ENCODE results near the gene HLA-DQB2.
A peak's percentile ranks its signal among the peaks of the same experiment; 100 is the strongest.
"Not testable (repeated sequence)": the region's sequence is repeated elsewhere in the genome, so short reads cannot be mapped to it uniquely, and the experiment has no call there.

HLA-DQB2 gene

DNA sequence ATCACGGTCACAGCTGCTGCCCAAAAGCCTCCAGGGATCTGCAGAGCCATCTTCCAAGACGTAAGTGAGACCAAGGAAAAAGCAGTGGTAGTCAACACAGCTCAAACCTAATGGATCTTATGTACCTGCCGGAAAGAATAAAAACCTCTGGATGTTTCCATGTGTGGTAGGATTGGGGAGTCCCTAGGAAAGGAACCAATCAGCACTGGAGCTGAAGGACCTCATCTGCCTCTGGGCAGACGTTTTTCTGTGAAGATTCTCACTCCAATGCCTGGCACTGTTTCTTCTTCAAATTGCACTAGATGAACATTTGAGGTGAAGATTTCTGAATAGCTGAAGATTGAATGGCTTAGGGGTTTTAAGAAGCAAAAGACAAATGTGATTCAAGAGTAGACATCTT, at the start of gene HLA-DQB2:
TSS of gene HLA-DQB2 (minus strand) at position 112 of the 400 bp plus-strand sequence. CDS start at position 50, 62 bp downstream.
- no peak for DNase-seq

DNA sequence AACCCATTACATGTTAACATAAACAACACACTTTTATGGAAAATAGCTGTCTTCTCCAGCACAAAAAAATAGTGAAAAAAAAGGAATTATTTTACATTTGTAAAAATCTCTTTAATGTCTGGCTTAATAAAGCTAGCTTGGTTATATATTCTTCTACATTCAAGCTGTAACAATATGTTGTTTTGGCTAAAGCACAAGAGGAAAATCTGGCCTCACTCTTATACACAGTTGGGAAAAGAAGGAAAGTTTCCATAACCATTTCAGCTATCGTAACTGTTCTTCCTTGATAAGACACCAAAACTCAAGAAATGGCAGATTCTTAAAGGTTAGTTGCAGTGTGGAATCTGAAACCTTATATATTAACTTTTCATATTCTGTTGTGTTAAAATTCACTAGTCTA, 45.8 kb upstream of the HLA-DQB2 start:
- no peak for DNase-seq

DNA sequence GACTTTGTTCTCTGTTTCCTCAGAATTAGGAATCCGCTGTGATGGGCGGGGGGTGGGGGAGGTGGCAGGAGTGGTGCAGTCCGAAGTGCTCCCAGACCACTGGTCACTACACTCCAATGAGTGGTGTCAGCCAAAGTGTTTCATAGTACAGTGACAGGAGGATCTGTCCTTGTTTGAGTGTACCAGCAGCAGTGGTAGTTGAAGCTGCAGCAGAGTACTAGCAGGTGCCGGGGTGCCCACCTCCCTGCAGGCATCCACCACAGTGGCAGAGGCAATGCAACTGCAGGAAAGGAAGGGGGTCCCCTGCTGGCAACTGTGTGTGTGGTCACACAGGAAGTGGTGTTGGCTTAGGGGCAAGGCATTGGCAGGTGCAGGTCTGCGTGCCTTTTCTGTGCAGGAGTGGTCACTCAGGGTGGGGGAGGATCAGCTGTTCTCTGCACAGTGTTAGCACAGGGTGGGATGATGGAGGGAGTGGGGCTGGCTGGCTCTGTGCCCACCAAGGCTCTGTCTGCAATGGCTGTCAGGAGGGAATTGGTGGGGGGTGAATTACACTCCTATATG, 43.8 kb upstream of the HLA-DQB2 start:
- DNase-seq, result no peak

DNA sequence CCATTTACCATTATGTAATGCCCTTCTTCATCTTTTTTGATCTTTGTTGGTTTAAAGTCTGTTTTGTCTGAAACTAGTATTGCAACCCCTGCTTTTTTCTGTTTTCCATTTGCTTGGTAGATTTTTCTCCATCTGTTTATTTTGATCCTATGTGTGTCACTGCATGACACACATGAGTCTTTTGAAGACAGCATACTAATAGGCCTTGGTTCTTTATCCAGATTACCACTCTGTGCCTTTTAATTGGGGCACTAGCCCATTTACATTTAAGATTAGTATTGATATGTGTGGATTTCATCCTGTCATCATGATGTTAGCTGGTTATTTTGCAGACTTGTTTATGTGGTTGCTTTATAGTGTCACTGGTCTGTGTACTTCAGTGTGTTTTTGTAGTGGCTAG, 42.1 kb upstream of the HLA-DQB2 start:
- not testable (repeated sequence) for DNase-seq

DNA sequence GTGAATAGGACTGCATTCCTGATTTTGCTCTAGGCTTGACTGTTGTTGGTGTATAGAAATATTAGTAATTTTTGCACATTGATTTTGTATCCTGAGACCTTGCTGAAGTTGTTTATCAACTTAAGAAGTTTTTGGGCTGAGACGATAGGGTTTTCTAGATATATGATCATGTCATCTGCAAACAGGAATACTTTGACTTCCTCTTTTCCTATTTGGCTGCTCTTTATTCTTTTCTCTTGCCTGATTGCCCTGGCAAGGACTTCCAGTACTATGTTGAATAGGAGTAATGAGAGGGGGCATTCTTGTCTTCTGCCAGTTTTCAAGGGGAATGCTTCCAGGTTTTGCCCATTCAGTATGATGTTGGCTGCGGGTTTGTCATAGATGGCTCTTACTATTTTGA, 40.1 kb upstream of the HLA-DQB2 start:
- no peak for DNase-seq

DNA sequence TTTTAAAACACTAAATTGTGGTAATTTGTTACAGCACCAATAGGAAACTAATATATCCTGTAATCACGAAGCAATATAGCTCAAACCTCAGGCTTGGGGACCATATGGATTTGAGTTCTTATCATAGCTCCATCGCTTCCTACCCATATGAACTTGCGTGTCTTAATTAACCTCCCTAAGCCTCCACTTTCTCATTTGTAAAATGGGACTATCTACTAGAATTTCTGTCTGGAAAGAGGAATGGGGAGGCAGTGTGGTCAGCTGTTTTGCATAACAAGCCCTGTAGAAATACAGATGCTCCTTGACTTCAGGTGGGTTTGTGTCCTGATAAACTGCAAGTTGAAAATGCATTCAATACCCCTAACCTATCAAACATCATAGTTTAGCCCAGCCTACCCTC, 36.4 kb upstream of the HLA-DQB2 start:
- no peak for DNase-seq

DNA sequence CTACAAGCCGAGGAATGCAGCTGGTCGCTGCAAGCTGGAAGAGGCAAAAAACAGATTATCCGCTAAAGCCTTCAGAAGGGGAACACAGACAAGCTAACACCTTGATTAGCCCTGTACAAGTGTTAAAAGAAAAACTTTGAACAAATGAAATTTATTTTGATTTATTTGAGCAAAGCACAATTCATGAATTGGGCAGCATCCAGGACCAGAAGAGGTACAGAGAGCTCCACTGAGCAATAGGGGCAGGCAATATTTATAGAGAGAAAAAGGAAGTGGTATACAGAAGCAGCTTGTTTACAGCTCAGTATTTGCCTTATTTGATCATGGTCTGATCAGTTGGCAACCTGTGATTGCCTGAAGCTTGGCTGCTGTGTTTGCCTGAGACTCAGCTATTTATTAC, 35.8 kb upstream of the HLA-DQB2 start:
- no peak for DNase-seq

DNA sequence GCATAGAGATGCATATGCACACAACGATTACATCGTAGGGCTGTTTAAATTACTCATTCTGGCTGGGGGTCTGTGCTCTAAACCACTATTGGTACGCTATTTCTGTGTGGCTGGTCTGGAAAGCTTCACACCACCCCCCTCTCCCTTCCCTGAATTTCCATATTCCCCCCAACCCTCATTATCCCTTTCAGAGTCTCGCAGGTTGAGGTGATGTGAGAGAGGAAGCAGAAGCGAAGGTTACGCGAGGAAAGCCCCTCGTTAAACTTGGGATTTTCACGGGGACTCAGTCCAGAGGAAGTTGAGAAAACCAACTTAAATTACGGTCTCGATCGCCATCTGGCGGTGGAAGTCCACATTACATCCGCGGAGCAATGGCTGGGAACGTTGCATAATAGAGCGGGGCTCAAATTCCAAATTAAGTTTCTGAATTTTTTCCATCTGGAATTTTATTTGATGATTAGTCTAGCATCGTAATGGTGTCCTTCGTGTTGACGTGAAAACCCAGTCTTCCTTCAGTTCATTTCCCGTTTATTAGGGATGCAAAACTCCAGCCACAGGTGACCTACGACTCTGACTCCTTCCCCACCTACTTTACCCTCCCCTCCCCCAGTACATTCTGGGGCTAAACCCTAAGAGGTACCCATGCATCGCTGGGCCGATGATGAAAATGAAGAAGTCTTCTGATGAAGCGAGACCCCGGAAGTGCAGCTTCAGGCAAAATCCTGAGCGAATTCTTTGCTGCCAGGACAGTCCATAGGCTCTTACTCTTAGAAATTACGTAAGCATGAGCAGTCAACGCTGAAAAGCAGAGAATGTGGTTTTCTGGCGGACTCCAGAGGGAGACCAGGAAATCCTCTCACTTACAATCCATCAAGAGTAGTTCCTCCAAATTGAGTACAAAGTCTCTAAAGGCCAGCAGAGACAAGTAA, 33.8 kb upstream of the HLA-DQB2 start:
- DNase-seq, result peak; percentile 71

DNA sequence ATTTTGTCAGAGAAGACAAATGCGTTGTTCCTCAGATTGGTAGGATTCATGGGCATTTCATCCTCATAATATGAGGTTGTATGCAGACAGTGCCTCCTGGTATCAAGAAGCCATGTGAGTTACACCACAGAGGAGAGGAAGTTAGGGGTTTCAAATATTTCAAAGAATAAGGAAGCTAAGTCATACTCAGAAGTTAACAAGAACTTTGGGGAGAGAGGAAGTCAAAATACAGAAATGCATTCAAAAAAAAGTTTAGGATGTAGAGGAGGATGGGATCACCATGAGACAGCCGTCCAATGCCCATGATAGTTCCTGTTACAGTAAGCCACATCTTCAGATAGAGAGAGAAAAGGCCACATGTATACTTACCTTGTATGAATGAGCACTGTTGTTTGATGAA, 31.2 kb upstream of the HLA-DQB2 start:
- DNase-seq, result no peak

DNA sequence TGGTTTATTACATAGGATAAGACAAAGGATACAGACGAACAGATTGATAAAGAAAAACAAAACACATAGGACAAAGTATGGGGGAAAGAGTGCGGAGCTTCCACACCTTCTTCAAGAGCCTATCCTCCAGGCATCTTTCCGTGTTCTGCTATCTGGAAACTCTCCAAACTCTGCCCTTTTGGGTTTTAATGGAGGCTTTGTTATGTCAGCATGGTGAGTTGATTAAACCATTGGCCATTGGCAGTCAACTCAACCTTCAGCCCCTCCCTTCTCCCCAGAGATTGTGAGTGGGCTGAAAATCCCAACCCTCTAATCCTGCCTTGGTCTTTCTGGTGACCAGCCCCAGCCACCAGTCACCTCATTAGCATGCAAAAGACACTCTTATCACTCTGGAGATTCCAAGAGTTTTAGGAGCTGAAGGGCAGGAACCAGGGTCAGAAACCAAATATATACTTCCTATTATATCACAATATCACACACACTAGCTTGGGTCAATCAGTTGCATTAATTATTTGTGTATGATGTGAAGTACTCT, 29.6 kb upstream of the HLA-DQB2 start:
- no peak for DNase-seq

DNA sequence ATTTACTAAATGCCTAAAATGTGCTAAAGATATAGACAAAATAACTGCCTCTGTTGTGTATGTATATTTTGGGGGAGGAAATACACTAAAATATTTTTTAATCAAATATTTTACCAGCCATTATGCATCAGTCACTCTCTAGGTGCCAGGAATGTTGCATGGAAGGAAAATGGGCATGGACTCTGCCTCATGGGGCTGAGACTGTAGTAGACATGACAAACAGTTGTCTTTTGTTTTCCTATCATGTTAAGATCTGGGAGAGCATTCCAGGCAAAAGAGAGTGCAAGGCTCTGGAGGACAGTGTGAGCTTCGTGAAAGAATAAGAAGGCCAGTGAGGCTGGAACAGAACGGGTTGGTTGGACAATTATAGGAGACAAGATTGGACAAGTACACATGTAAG, 27.0 kb upstream of the HLA-DQB2 start:
- DNase-seq, result no peak

DNA sequence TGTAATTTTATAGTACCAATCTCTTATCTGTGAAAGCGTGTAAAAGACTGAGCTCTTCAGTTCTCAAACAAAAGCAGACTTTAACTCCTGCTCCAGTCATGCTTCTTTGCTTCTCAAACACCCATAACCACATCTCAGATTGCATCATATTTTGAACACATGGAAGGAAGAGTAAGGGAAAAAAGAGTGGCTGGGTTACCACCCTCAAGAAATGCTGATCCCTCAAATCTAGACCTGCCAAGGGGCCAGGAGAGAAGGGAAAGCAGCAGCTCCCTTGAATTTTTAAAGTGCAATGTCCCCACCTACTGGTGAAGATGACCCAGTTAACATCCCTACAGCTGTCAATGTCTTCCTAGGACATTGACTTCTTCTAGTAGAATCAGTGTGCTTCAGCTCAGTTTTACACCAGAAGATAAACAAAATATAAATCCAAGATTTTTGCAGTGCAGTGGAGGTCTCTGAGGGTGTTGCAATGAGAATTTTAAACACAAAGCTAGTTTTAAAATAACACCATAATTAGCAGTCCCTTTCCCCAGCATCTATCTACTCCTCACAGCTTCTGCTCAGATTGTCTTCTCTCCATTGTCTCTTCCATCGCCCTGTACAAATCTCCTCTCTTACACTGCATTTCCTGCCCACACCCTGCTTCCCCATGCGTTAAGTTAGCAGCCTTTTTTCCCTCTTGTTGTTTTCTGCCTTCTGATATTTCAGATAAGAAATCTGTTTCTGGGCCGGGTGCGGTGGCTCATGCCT, 22.6 kb upstream of the HLA-DQB2 start:
- DNase-seq, result peak; percentile 54

DNA sequence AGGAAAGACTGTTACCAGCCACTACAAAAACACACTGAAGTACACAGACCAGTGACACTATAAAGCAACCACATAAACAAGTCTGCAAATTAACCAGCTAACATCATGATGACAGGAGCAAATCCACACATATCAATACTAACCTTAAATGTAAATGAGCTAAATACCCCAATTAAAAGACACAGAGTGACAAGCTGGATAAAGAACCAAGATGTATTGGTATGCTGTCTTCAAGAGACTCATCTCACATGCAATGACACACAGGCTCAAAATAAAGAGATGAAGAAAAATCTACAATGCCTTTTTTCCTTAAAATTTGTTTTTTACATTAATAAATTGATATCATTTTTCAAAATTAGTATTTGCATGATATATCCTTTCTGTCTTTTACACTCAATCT, 19.6 kb upstream of the HLA-DQB2 start:
- DNase-seq, result not testable (repeated sequence)

DNA sequence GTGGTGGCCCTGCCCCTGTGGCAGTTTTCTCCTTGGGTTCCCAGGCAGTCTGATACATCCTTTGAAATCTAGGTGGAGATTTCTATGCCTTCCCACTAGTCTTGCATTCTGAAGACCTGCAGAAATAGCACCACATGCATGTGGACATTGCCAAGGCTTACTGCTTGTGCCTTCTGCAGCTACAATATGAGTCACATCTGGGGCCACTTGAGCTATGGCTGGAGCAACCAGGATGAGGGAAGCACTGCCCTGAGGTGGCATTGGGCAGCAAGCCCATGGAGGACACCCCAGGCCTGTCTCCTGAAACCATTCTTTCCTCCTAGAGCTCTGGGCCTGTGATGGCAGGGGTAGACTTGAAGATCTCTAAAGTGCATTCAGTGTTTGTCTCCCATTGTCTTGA, 15.7 kb upstream of the HLA-DQB2 start:
- DNase-seq, result no peak

DNA sequence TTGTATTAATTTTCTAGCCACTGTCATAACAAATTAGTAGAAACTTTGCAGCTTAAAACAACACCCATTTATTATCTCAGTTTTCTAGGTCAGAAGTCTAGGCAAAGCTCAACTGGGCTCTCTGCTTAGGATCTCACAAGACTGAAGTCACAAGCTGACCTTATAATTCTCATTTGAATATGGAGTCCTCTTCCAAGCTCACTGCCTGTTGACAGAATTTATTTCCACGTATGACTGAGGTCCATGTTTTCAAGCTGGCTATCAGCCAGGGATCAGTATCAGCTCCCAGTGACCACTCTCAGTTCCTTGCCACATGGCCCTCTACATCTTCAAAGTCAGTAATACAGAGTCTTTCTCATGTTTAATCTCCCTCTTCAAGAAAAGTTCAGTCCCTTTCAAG, 11.7 kb upstream of the HLA-DQB2 start:
- DNase-seq, result no peak

DNA sequence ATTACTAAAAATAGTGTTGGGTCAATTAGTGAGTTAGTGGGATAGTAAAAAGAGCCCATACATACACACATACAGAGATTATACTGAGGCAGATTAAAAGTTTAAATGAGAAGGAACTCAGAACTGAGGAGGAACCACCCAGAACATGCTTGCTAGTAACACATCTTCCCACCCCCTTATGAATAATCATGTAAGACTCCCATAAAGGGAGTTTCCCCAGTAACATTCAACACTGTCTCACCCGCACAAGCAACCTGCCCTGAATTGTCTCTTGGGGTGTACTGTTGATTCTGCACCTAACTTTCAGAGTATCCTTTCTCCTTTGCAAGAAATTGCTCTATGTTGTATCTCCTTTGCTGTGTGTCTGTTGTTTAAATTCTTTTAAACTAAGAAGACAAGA, 11.1 kb upstream of the HLA-DQB2 start:
- no peak for DNase-seq

DNA sequence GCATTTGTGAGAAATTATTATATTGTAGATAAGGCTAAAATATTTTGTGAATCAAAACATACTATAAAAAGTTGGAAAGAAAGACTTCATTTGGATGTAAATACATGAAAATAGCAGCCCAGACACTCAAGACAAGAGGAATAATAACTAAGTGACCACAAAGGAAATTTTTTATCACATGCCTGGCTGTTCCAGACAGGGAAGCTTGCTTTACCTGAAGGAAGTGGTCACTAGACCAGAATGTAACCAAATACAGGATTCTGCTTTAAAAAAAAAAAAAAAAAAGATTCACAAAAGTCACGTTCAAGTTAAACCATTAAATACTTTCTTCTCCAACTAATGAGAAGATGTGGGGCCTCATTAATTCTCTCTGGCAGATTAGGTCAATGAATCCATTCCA, 9.3 kb upstream of the HLA-DQB2 start:
- DNase-seq, result no peak

DNA sequence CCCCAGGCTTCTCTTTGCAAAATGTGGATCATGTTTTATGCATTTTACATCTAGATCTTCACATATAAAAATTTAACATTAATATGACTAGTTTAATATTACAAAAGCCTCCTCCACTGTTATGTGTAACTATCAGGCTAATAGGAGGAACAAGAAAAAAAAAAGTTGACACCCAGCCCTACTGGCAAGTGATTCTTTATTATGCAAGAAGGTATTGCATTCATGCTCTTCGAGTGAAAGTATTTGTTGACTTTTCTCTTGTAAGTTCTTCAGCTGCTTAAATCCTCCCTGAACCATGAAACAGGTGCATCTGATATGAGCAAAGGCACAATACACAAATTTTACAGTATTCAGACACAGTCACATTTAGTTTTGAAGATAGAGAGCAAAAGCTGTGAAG, 716 bp upstream of the HLA-DQB2 start:
- DNase-seq, result no peak

DNA sequence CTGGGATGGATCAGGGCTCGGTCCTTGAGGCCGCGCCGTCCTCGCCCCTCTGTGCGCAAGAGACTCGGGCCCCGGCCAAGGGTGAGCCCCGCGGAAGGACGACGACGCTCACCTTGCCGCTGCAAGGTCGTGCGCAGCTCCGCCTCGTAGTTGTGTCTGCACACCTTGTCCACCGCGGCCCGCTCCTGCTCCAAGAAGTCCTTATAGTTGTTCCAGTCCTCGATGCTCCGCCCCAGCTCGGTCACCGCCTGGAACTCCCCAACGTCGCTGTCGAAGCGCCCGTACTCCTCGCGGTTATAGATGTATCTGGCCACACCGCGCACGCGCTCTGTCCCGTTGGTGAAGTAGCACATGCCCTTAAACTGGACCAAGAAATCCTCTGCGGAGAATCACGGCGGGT, 1.8 kb downstream of the HLA-DQB2 start:
- no peak for DNase-seq

DNA sequence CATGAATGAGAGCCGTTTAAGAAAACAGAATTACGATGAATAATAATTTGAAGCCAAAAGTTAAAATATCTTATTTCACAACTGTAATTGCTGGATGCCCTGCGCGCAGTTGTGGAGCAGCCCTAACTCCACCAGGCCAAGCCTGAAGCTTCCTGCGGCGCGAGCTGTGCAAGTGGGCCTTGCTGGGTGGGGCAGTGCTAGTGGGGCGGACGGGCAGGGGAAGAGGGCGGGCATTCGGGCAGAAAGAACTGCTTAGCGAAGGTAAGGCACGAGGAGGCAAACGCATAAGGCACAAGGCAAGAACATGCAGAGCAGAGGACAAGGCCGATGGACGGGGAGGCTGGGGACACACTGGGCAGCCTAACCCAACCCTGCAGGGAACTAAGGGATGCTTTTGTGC, 2.3 kb downstream of the HLA-DQB2 start:
- DNase-seq, result no peak

DNA sequence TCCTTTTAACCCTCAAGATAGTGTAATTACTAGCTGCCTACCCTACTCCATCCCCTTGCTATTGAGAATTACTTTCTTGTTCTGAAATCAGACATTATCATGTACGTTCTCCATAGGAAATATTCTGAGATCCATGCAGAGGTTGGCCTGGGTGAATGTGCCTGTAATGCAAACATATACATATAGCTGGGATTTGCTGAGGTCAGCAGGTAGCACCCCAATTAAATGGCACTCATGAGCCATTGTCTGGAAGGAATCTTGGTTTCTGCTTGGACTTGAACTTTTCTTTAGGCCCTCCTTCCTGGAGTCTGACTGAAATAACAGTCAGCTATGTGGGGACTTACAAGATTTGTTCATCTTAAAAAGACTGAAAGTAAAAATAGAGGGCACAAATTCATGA, 3.7 kb downstream of the HLA-DQB2 start:
- no peak for DNase-seq

DNA sequence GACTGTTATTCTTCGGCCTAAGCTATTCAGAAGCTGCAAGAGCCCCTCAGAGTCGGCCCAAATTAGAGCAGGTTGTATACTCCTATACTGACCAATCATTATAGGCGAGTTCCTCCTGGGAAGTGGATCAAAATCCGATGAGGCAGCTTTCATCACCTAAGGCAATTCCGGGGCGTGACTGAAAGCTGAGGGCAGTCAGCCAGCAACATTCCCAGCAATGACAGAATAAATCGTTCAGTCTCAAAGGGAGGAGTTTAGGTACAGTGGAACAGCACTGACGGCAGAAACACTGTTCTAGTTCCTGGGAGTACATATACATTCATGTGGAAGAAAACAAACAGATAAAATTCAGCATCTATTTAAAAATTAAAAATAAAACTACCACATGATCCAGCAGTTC, 10.8 kb downstream of the HLA-DQB2 start:
- no peak for DNase-seq

DNA sequence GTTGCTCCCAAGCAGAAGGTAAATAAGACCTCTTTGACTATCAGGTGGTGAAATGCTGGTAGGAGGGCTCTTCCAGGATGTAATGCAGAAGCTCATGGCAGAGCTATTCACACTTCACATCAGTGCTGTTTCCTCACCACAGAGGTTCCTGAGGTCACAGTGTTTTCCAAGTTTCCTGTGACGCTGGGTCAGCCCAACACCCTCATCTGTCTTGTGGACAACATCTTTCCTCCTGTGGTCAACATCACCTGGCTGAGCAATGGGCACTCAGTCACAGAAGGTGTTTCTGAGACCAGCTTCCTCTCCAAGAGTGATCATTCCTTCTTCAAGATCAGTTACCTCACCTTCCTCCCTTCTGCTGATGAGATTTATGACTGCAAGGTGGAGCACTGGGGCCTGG, 17.7 kb downstream of the HLA-DQB2 start:
- DNase-seq, result not testable (repeated sequence)

DNA sequence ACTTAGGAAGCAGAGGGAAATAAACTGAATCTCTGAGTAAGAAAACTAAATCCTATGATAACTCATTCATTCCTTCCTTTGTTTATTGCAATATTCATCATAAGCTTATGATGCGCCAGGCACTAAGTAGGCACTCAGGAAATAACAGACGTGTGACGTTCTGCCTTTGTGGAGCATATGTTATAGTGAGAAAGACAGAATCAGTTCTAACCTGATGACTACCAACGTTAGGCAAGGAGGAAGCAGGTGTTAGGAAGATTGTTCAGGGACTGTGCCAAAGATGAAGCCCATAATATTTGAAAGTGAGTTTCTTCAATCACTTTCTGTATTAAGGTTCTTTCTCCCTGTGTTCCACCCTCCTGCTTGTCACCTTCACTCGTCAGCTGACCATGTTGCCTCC, 18.6 kb downstream of the HLA-DQB2 start:
- no peak for DNase-seq

Data from activated CD4-positive, alpha-beta T cell treated with anti-CD3 and anti-CD28 coated beads, Interleukin-2, amount 50 U/mL, for 16 hours (primary cell).